Right lobe of liver (tissue), 4 donors: ENCODE results near the gene RETREG1.

ENCODE experiments used
- POLR2A ChIP-seq: fragments of 450-650 bp; IDR thresholded peaks from one replicate; pipeline ENCODE4 v1.6.1; 2017; ENCODE audit warnings: antibody characterized with exemption, mild to moderate bottlenecking
- TF ChIP-seq, protein P1 (sequence below), 4 donors: fragments of 200-600 bp in 3 of 4; fragments of 450-650 bp in 1 of 4; IDR thresholded peaks; one replicate each; pipeline versions ENCODE4 v1.5.1 to v1.8.0; 2016 to 2022; ENCODE audit warnings: antibody characterized with exemption in 4 of 4, mild to moderate bottlenecking in 2 of 4
- donor health status: DM: no; HTN: no; CAD: no.
- donor health status: DM: no; HTN: no; CAD: no.
- donor health status: DM: no; HTN: yes; CAD: no.

DNA sequence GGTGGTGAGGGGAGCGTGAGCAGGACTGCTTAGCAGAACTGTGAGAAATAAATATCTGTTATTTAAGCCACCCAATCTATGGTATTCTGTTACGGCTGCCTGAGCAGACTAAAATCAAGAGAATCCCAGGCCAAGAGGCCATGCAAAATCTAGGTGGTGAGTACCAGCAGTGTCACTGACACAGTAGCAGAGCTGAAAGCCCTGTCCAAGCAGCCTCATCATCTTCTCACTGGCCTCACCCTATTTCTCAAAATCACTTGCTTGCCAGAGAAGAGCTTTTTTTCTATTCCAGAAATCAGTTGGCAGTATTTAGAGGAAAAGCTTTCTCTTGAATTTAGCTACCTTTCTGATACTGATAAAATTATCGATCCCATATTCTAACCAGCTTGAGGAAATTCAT, 68.0 kb downstream of the RETREG1 start:
- TF ChIP-seq, protein P1, sequence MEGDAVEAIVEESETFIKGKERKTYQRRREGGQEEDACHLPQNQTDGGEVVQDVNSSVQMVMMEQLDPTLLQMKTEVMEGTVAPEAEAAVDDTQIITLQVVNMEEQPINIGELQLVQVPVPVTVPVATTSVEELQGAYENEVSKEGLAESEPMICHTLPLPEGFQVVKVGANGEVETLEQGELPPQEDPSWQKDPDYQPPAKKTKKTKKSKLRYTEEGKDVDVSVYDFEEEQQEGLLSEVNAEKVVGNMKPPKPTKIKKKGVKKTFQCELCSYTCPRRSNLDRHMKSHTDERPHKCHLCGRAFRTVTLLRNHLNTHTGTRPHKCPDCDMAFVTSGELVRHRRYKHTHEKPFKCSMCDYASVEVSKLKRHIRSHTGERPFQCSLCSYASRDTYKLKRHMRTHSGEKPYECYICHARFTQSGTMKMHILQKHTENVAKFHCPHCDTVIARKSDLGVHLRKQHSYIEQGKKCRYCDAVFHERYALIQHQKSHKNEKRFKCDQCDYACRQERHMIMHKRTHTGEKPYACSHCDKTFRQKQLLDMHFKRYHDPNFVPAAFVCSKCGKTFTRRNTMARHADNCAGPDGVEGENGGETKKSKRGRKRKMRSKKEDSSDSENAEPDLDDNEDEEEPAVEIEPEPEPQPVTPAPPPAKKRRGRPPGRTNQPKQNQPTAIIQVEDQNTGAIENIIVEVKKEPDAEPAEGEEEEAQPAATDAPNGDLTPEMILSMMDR (IDR thresholded peaks at IDR 0.05), result no peak
- TF ChIP-seq POLR2A, result no peak
